Measurements from ENCODE around the gene SLC9A9. TPM values are rescaled to one million over a fixed set of nuclear protein-coding genes. Genes with fewer than 3 reads are reported as not detected.

SLC9A9 gene
- total RNA-seq, 4 donors from 2014 or later: 10.1 to 27.2 (median 16.7) TPM

GRCh38 chr3:143291836-143292447 is 556.3 kb downstream of the SLC9A9 start:
- Histone ChIP-seq H3K9me3 (no peaks in the 10 kb centered on the region), H3K27ac (no peak overlapping the region), H3K4me3 (no peak overlapping the region), H3K36me3 (no peaks in the 10 kb centered on the region), H3K4me1 (peaks cover 0 to 9% (median 0%) of the 10 kb centered on the region in 3 donors), H3K27me3 (no peaks in the 10 kb centered on the region)
- no peak for ATAC-seq
- TF ChIP-seq EP300 (IDR thresholded peaks at IDR 0.05): no peak
- TF ChIP-seq CTCF (IDR thresholded peaks at IDR 0.05): no peak
- TF ChIP-seq POLR2AphosphoS5 (IDR thresholded peaks at IDR 0.05): no peak
- WGBS, 2 donors (ENCODE audit: low coverage in 1 of 2): 34 to 55% methylated on average over 2 of the region's 3 CpGs

GRCh38 chr3:143288944-143289343 is 559.3 kb downstream of the SLC9A9 start:
- Histone ChIP-seq H3K36me3 (no peaks in the 10 kb centered on the region), H3K27me3 (no peaks in the 10 kb centered on the region), H3K9me3 (no peaks in the 10 kb centered on the region), H3K27ac (no peak overlapping the region), H3K4me3 (no peak overlapping the region), H3K4me1 (peaks cover 0 to 9% (median 0%) of the 10 kb centered on the region in 3 donors)
- no peak for TF ChIP-seq POLR2A (IDR thresholded peaks at IDR 0.05)
- no peak for TF ChIP-seq EP300 (IDR thresholded peaks at IDR 0.05)
- TF ChIP-seq CTCF (IDR thresholded peaks at IDR 0.05): no peak
- no peak for TF ChIP-seq POLR2AphosphoS5 (IDR thresholded peaks at IDR 0.05)
- WGBS, 2 donors (ENCODE audit: low coverage in 1 of 2): 81 to 100% methylated on average over 2 of the region's 2 CpGs
- ATAC-seq: no peak

GRCh38 chr3:143287403-143287802 is 560.9 kb downstream of the SLC9A9 start:
- 62 to 88% methylated on average over 1 to 2 of the region's 2 CpGs for WGBS, 2 donors (ENCODE audit: low coverage in 1 of 2)
- Histone ChIP-seq H3K27me3 (no peaks in the 10 kb centered on the region), H3K27ac (no peak overlapping the region), H3K4me1 (peaks cover 0 to 9% (median 0%) of the 10 kb centered on the region in 3 donors), H3K36me3 (no peaks in the 10 kb centered on the region), H3K9me3 (no peaks in the 10 kb centered on the region), H3K4me3 (no peak overlapping the region)
- no peak for TF ChIP-seq CTCF (IDR thresholded peaks at IDR 0.05)
- no peak for TF ChIP-seq POLR2AphosphoS5 (IDR thresholded peaks at IDR 0.05)
- no peak for ATAC-seq

- Histone ChIP-seq H3K4me3 (no peak overlapping the region), H3K36me3 (no peaks in the 10 kb centered on the region), H3K27me3 (no peaks in the 10 kb centered on the region), H3K4me1 (peaks cover 0 to 4% (median 0%) of the 10 kb centered on the region in 3 donors), H3K27ac (no peak overlapping the region), H3K9me3 (no peaks in the 10 kb centered on the region)
- no peak for ATAC-seq
- TF ChIP-seq POLR2A (IDR thresholded peaks at IDR 0.05): no peak
- TF ChIP-seq EP300 (IDR thresholded peaks at IDR 0.05): no peak
- TF ChIP-seq POLR2AphosphoS5 (IDR thresholded peaks at IDR 0.05): no peak
- no peak for TF ChIP-seq CTCF (IDR thresholded peaks at IDR 0.05)
- 88 to 100% methylated on average over 2 of the region's 3 CpGs for WGBS, 2 donors (ENCODE audit: low coverage in 1 of 2)
These were observed 561.8 kb downstream of the SLC9A9 start for GRCh38 chr3:143286392-143287010.

Data from gastroesophageal sphincter (tissue), 4 donors.